ENCODE data around the gene PPIP5K2. TPM values are rescaled to one million over a fixed set of nuclear protein-coding genes. Genes with fewer than 3 reads are reported as not detected.

The PPIP5K2 gene
- polyA plus RNA-seq, 1 donor from 2014 or later = 153 TPM

- H3K9ac ChIP-seq (ENCODE audit: low read length) = no peak overlapping the region
- H3K9me3 ChIP-seq (ENCODE audit: low read length) = no peaks in the 10 kb centered on the region
- no peaks in the 10 kb centered on the region for H3K79me2 ChIP-seq (replicated peaks; ENCODE audit: insufficient read depth, low read length)
- H3K27ac ChIP-seq (ENCODE audit: low read length) = no peak overlapping the region
- H3F3A ChIP-seq (ENCODE audit: insufficient read depth, low read length, poor library complexity, severe bottlenecking) = no peaks in the 10 kb centered on the region
- no peaks in the 10 kb centered on the region for H3K9me2 ChIP-seq (ENCODE audit: insufficient read depth, low read length)
- H3K4me3 ChIP-seq (ENCODE audit: low read length) = no peak overlapping the region
- peaks cover 7% of the 10 kb centered on the region for H3K36me3 ChIP-seq (ENCODE audit: insufficient read depth, low read length)
- TF ChIP-seq RAD21 (conservative IDR thresholded peaks at IDR 0.05) (no peak), MXI1 (conservative IDR thresholded peaks at IDR 0.05; ENCODE audit: poor library complexity, severe bottlenecking) (no peak), POLR2AphosphoS5 (IDR thresholded peaks at IDR 0.05) (no peak), SMC3 (conservative IDR thresholded peaks at IDR 0.05; ENCODE audit: poor library complexity) (no peak), CTCF (IDR thresholded peaks at IDR 0.05; ENCODE audit: poor library complexity, severe bottlenecking) (no peak), EZH2 (IDR thresholded peaks at IDR 0.05; ENCODE audit: borderline replicate concordance, insufficient read depth, low read length, poor library complexity, severe bottlenecking) (no peak), TAF1 (IDR thresholded peaks at IDR 0.05; ENCODE audit: low read depth) (no peak), REST (IDR thresholded peaks at IDR 0.05; ENCODE audit: borderline replicate concordance) (no peak), EP300 (conservative IDR thresholded peaks at IDR 0.05; ENCODE audit: poor library complexity, severe bottlenecking) (no peak)
- no peaks in the 10 kb centered on the region for H4K20me1 ChIP-seq (ENCODE audit: insufficient read depth)
- no peak overlapping the region for H2AFZ ChIP-seq (ENCODE audit: low read depth, low read length)
- H3K4me2 ChIP-seq (ENCODE audit: low read length) = no peak overlapping the region
- no peaks in the 10 kb centered on the region for H3K27me3 ChIP-seq (ENCODE audit: insufficient read depth, low read depth, low read length)
Observed at GRCh38 chr5:103093727-103094126, 26.4 kb upstream of the PPIP5K2 start.

- Histone ChIP-seq H3K27me3 (ENCODE audit: insufficient read depth, low read depth, low read length) (no peaks in the 10 kb centered on the region), H4K20me1 (ENCODE audit: insufficient read depth) (no peaks in the 10 kb centered on the region)
- TF ChIP-seq REST (IDR thresholded peaks at IDR 0.05; ENCODE audit: borderline replicate concordance) = no peak
- TF ChIP-seq EP300 (conservative IDR thresholded peaks at IDR 0.05; ENCODE audit: poor library complexity, severe bottlenecking) = no peak
- TF ChIP-seq EZH2 (IDR thresholded peaks at IDR 0.05; ENCODE audit: borderline replicate concordance, insufficient read depth, low read length, poor library complexity, severe bottlenecking) = no peak
- TF ChIP-seq RAD21 (conservative IDR thresholded peaks at IDR 0.05) = no peak
- no peak for TF ChIP-seq POLR2AphosphoS5 (IDR thresholded peaks at IDR 0.05)
- TF ChIP-seq CTCF (IDR thresholded peaks at IDR 0.05; ENCODE audit: poor library complexity, severe bottlenecking) = no peak
- TF ChIP-seq SMC3 (conservative IDR thresholded peaks at IDR 0.05; ENCODE audit: poor library complexity) = no peak
- TF ChIP-seq MXI1 (conservative IDR thresholded peaks at IDR 0.05; ENCODE audit: poor library complexity, severe bottlenecking) = no peak
- TF ChIP-seq TAF1 (IDR thresholded peaks at IDR 0.05; ENCODE audit: low read depth) = no peak
Observed at GRCh38 chr5:103094737-103095136, 25.4 kb upstream of the PPIP5K2 start.

More at GRCh38 chr5:103094737-103095136, 25.4 kb upstream of the PPIP5K2 start:
- peaks cover 7% of the 10 kb centered on the region for H3K36me3 ChIP-seq (ENCODE audit: insufficient read depth, low read length)
- H3K79me2 ChIP-seq (replicated peaks; ENCODE audit: insufficient read depth, low read length) = no peaks in the 10 kb centered on the region
- H3K4me3 ChIP-seq (ENCODE audit: low read length) = no peak overlapping the region
- no peaks in the 10 kb centered on the region for H3F3A ChIP-seq (ENCODE audit: insufficient read depth, low read length, poor library complexity, severe bottlenecking)
- no peaks in the 10 kb centered on the region for H3K9me2 ChIP-seq (ENCODE audit: insufficient read depth, low read length)
- H3K9me3 ChIP-seq (ENCODE audit: low read length) = no peaks in the 10 kb centered on the region
- no peak overlapping the region for H3K9ac ChIP-seq (ENCODE audit: low read length)
- no peak overlapping the region for H3K4me2 ChIP-seq (ENCODE audit: low read length)
- H3K27ac ChIP-seq (ENCODE audit: low read length) = no peak overlapping the region
- no peak overlapping the region for H2AFZ ChIP-seq (ENCODE audit: low read depth, low read length)
